ENCODE results near the gene CBX5. TPM values are rescaled to one million over a fixed set of nuclear protein-coding genes. Genes with fewer than 3 reads are reported as not detected.

CBX5 gene
- total RNA-seq, 1 donor from 2014 or later, result 44.1 TPM

- no peak overlapping the region for H3K27ac ChIP-seq (replicated peaks)
Observed at GRCh38 chr12:54272214-54272613, 7.7 kb downstream of the CBX5 start.

GRCh38 chr12:54270345-54270744, 9.6 kb downstream of the CBX5 start:
- H3K4me1 ChIP-seq, result peaks cover 24% of the 10 kb centered on the region
- no peaks in the 10 kb centered on the region for H3K27me3 ChIP-seq (ENCODE audit: low read depth)
- intact Hi-C loops (cut with micrococcal nuclease), result no loop called here
- no peak overlapping the region for H3K4me3 ChIP-seq
- no peak overlapping the region for H3K27ac ChIP-seq (replicated peaks)
- TF ChIP-seq CTCF (IDR thresholded peaks at IDR 0.05; ENCODE audit: borderline replicate concordance), result no peak
- DNase-seq, result no peak
- no peaks in the 10 kb centered on the region for H3K9me3 ChIP-seq (replicated peaks)
- H3K36me3 ChIP-seq, result peaks cover 12% of the 10 kb centered on the region

More at GRCh38 chr12:54272214-54272613, 7.7 kb downstream of the CBX5 start:
- no peaks in the 10 kb centered on the region for H3K9me3 ChIP-seq (replicated peaks)
- no peak overlapping the region for H3K4me3 ChIP-seq
- no peak for DNase-seq
- intact Hi-C loops (cut with micrococcal nuclease), result no loop called here
- peaks cover 26% of the 10 kb centered on the region for H3K4me1 ChIP-seq
- peaks cover 12% of the 10 kb centered on the region for H3K36me3 ChIP-seq
- H3K27me3 ChIP-seq (ENCODE audit: low read depth), result no peaks in the 10 kb centered on the region
- TF ChIP-seq CTCF (IDR thresholded peaks at IDR 0.05; ENCODE audit: borderline replicate concordance), result no peak

GRCh38 chr12:54266852-54267251, 13.1 kb downstream of the CBX5 start:
- Histone ChIP-seq H3K4me1 (peaks cover 15% of the 10 kb centered on the region), H3K36me3 (no peaks in the 10 kb centered on the region), H3K27me3 (ENCODE audit: low read depth) (no peaks in the 10 kb centered on the region), H3K27ac (replicated peaks) (no peak overlapping the region), H3K9me3 (replicated peaks) (no peaks in the 10 kb centered on the region), H3K4me3 (no peak overlapping the region)
- intact Hi-C loops (cut with micrococcal nuclease), result no loop called here
- DNase-seq, result no peak
- TF ChIP-seq CTCF (IDR thresholded peaks at IDR 0.05; ENCODE audit: borderline replicate concordance), result no peak

GRCh38 chr12:54265364-54265812, 14.5 kb downstream of the CBX5 start:
- no peak overlapping the region for H3K27ac ChIP-seq (replicated peaks)
- H3K4me1 ChIP-seq, result peaks cover 25% of the 10 kb centered on the region
- TF ChIP-seq CTCF (IDR thresholded peaks at IDR 0.05; ENCODE audit: borderline replicate concordance), result no peak
- intact Hi-C loops (cut with micrococcal nuclease), result no loop called here
- no peak for DNase-seq
- no peaks in the 10 kb centered on the region for H3K9me3 ChIP-seq (replicated peaks)
- no peaks in the 10 kb centered on the region for H3K36me3 ChIP-seq
- H3K27me3 ChIP-seq (ENCODE audit: low read depth), result no peaks in the 10 kb centered on the region
- H3K4me3 ChIP-seq, result no peak overlapping the region

GRCh38 chr12:54262403-54262925, 17.5 kb downstream of the CBX5 start:
- DNase-seq, result no peak
- Histone ChIP-seq H3K4me3 (no peak overlapping the region), H3K27me3 (ENCODE audit: low read depth) (no peaks in the 10 kb centered on the region), H3K36me3 (peaks cover 2% of the 10 kb centered on the region), H3K4me1 (peaks cover 55% of the 10 kb centered on the region), H3K27ac (replicated peaks) (peak overlapping the region; percentile 53), H3K9me3 (replicated peaks) (no peaks in the 10 kb centered on the region)
- no peak for TF ChIP-seq CTCF (IDR thresholded peaks at IDR 0.05; ENCODE audit: borderline replicate concordance)
- intact Hi-C loops (cut with micrococcal nuclease), result no loop called here

All from left ventricle myocardium inferior (tissue), 1 donor.